Activated T-cell treated with anti-CD3 and anti-CD28 coated beads, Interleukin-2, amount 50 U/mL, for 48 hours (primary cell): ENCODE data around the gene OXLD1.

Experiments
- DNase-seq, 2 experiments: peaks; one replicate each; pipeline ENCODE4 v3.0.0-alpha.2; 2020

OXLD1 gene

DNA sequence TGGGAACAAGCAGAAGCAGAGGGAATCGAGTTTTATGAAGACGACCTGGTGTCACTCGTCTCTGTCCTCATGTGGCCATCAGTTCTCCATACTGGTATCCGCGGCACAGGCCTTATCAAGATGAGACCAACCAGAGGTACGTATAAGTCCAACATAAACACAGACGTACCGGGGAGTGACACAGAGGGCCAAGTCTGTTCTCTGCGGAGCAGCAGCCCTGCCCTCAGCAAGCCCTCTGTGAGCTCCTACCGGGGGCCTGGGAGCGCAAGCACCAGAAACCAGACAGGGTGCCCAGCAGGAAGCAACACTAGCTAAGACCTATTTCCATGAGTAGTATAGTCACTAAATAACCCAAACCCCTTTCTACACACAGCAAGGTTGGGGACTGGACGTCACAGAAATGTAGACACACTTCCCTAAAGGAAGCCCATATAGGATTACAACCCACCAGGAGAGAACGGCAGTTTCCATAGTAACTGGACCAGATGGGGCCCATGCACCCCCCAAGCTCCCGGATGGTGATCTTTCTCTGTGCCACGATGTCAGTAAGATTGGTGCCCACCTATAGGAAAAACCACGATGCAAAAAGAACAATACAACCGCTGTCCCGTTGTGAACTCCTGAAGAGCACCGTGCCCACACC, 16.3 kb upstream of the OXLD1 start:
- DNase-seq, result no peak

- no peak for DNase-seq
These were observed 15.3 kb upstream of the OXLD1 start for GRCh38 chr17:81681672-81682071.

DNA sequence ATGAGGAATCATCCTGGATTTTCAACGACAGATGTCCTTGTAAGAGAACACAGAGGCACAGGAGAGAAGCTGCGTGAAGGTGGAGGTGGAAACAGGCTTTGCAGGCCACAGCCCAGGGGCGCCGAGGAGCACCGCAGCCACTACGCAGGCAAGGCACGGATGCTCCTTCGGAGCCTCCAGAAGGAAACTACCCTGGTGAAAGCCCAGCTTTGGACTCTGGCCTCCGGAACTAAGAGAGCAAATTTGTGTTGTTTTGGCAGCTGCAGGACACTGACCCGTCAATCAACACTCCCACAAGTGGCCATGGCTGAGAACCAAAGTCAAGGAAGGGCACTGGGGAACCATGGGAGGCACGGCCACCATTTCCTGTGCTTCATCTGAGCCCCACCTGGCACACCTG, 13.7 kb upstream of the OXLD1 start:
- DNase-seq, result no peak

GRCh38 chr17:81676906-81677305, 10.5 kb upstream of the OXLD1 start:
- no peak for DNase-seq

DNA sequence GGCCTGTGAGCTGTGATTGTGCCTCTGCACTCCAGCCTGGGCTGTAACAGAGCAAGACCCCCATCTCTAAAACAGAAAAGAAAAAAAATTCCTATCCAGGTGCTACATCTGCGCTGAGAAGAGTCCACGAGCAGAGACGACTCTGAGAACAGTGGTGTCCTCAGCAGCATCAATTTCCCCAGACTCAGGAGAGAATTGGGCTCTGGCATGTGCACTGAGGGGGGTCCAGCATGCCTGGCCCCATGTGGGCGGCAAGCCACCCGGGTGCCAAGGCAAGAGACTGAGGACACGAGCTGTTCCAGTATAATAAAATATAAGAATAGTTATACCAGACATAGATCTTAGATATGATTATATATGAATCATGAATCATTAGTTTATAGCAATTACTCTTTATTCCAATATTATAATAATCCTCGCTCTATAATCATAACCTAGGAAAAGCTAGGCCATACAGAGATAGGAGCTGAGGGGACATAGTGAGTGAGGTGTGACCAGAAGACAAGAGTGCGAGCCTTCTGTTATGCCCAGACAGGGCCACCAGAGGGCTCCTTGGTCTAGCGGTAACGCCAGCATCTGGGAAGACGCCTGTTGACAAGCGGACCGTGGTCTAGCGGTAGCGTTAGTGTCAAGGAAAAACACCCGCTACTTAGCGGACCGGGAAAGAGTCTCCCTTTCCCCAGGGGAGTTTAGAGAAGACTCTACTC, 9.3 kb upstream of the OXLD1 start:
- peak; percentile 50 to 62 for DNase-seq

DNA sequence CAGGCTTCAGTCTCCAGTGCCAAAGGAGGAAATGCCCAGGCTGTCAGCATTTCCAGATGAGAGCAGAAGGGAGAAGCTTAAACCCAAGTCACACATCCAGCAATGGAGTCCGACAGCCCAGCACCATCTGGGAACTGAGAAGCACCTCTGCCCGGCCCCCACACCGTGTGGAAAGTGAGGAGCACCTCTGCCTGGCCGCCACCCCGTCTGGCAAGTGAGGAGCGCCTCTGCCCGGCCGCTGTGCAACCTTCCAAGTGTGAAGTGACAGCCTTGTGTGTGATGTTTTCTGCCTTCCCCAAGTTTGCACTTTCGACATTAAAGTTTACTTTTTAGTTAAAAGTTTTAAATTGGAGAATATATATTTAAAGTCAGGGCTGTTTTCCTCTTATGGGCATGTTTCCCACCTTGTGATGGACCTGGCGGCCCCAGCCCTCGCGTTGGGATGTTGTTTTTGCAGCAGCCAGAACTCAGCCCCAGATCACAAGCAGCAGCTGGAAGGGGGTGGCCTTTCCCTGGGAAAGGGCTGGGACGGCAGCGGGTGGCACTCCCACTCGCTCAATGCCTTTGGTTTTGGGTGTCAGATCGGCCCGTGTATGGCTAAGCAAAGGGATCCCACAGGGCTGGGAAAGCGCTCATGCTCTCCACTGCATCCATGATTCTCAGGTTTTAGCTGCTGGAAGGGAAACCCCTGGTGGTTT, 7.3 kb upstream of the OXLD1 start:
- no peak for DNase-seq

GRCh38 chr17:81672954-81673353, 6.5 kb upstream of the OXLD1 start:
- no peak for DNase-seq

DNA sequence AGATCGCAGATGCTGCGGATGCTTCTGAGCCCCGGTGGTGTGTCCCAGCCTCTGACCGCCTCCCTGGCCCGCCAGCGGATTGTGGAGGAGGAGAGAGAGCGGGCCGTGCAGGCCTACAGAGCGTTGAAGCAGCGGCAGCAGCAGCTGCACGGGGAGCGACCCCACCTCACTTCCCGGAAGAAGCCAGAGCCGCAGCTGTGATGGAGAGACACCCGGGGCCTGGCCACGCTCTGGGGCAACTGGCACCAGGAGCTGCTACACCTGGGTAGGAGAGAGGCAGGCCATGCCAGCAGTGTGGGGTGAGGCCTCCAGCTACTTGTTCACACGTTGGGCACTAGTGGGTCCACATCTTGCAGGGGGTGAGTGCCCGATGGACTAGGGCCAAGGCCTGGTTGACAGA, 6.1 kb upstream of the OXLD1 start:
- DNase-seq, result no peak

DNA sequence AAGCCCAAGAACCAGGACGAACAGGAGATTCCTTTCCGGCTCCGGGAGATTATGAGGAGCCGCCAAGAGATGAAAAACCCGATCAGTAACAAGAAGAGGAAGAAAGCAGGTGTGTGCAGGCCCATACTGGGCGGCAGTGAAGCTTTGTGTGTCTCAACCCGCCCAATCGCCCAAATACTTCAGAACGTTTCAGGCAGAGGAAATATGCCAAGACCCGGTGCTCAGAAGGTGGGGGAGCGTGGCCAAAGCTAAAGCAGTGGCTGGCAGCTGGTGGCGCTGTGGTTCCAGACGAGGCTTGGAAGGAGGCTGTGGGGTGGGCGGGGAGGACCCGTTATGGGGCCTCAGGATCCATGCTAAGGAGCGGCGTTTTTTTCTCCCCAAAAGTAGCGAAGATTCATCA, 1.3 kb upstream of the OXLD1 start:
- DNase-seq, result peak in 1 of 2 experiments; percentile 47

GRCh38 chr17:81666092-81666341, 388 bp downstream of the OXLD1 start:
- DNase-seq, result no peak

DNA sequence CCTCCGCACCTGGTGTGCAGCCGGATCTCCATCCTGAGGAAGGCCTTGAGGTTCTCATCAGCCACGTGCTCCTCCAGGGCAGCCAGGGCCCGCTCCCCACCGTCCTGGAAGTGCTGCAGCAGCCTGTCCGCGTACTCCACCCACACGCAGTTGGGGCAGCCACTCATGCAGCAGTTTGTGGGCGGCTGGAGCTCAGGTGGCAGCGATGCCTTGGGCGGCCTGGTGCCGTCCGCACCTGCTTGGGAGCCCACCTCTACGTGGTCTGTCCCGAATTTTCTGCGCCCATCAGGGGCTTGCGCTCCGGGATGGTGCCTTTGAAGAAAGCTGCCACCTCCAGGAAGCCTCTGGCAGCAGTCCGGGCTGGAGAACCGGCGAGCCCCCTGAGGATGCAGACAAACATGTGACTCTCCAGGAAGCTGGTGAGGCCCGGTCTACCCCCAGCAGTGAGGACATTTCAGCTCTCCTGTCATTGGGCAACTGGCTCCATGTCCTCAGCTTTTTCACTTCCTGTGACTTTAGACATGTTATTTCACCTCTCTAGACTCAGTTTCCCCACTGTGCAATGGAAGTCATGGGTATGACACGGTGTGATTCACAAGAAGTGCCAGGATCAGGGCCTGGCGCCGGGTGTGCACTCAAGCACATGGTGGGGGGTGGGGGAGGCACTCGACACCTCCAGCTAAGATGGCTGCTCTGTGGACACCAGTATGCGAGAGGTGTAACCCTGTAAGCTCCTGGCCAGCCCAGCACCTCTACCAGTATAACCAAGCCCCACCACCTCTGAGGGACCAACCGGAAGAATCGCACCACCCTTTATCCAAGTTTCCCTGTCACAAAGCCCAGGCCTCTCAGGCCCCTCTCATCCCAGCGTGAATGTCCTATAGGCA, 957 bp downstream of the OXLD1 start:
- DNase-seq, result peak; percentile 81 to 83

DNA sequence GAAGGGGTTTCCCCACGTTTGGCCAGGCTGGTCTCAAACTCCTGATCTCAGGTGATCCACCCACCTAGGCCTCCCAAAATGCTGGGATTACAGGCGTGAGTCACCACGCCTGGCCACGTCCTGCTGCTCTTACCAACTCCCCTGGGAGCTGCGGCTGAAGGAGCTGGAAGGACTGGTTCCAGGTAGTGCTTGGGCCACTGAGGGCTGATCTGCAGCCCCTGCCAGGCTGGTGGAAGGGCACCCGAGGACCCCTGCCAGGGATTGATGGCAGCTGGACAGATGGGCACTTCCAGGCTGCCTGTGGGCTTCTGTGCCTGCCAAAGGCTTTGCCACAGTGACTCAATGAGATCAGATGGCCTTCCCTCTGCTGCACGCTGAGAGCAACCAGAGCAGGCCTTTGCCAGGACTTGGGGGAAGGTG, 2.3 kb downstream of the OXLD1 start:
- DNase-seq, result peak; percentile 54 to 56

GRCh38 chr17:81662002-81662401, 4.4 kb downstream of the OXLD1 start:
- no peak for DNase-seq

DNA sequence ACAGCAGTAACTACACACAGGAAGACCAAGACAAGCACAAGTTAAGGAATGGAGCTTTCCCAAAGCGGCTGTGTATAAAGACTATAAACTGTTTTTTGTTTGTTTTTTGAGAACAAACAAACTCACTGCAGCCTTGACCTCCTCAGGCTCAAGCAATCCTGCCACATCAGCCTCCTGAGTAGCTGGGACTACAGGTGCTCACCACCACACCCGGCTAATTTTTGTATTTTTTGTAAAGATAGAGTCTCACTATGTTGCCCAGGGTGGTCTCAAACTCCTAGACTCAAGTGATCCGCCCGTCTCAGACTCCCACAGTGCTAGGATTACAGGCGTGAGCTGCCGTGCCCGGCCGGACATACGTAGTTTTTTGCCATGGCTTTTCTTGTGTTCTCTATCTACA, 6.0 kb downstream of the OXLD1 start:
- DNase-seq, result no peak

DNA sequence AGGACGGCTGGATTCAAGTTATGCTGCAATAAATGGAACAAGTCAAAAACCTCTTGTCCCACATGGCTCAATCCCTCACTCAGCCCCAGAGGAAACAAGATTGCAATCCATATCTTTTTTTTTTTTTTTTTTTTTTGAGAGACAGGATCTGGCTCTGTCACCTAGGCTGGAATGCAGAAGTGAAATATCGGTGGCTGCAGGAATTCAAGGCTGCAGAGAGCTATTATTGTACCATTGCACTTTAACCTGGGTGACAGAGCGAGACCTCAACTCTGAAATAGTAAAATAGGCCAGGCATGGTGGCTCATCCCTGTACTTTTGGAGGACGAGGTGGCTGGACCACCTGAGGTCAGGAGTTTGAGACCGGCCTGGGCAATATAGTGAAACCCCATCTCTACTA, 7.4 kb downstream of the OXLD1 start:
- DNase-seq, result no peak

GRCh38 chr17:81656835-81657234, 9.6 kb downstream of the OXLD1 start:
- DNase-seq, result no peak

DNA sequence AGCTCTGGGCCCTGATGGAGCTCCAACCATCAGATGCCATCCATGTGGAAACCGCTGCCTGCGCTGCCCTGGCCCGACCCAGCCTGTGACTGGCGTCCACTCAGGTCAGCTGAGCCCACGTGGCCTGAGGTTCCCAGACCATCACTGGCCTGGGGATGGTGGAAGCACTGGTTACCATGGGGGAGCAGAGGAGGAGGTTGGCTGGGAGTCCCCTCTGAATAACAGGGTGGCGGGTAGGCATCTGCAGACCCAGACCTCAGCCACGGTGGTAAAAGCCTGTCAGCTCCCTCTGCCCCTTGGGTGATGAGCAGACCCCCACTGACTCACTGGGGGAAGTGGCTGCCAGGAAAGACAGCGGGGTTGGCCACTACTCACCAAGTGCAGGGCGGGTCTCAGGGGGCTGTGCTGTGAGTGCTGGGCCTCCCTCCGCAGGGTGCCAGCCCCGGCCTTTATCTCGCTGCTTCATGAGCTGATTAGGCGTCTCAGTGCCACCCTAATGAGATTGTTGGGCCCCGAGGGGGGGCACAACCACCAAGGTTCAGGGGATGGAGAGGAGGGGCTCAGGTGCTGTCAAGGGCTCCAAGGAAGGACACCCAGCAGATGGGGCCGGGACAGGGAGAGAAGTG, 10.2 kb downstream of the OXLD1 start, which contains the start of gene PDE6G:
TSS of gene PDE6G (minus strand) at position 425 of the 626 bp plus-strand sequence. CDS start 3,237 bp downstream, outside the sequence.
- no peak for DNase-seq

GRCh38 chr17:81655378-81656117, 10.9 kb downstream of the OXLD1 start:
- no peak for DNase-seq

GRCh38 chr17:81652906-81653771, 13.3 kb downstream of the OXLD1 start:
- peak in 1 of 2 experiments; percentile 49 for DNase-seq

GRCh38 chr17:81651692-81652091, 14.7 kb downstream of the OXLD1 start:
- no peak for DNase-seq

DNA sequence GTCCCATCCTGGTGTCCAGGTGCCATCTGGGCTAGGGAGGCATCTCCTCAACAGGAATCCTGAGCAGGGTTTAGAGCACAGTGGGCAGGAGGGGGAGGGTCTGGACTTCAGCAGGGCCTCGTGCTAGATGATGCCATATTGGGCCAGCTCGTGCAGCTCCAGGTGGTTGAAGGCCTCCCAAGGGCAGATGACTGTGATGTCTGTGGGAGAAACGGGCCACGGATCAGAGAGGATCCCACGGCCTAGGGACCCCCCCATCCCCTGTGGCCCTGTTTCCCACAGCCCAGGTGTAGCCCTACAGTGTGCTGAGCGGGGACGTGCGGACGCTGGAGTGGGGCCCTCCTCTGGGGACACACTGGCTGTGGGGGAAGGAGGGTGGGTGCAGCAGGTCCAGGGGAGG, 15.5 kb downstream of the OXLD1 start:
- DNase-seq, result no peak
